ENCODE data around the gene CELSR3. TPM values are rescaled to one million over a fixed set of nuclear protein-coding genes. Genes with fewer than 3 reads are reported as not detected.

Gene CELSR3
- total RNA-seq (ENCODE audit: insufficient read depth, low replicate concordance), result 3.4 TPM

GRCh38 chr3:48662753-48663488 is at the start of gene CELSR3:
Gene CELSR3 (minus strand): TSS chr3:48662886. CDS start chr3:48662634, 252 bp downstream.
- peak; percentile 90 for DNase-seq (ENCODE audit: low spot score)

GRCh38 chr3:48711727-48712126 is 49.0 kb upstream of the CELSR3 start:
- no peak for DNase-seq (ENCODE audit: low spot score)

GRCh38 chr3:48709051-48709461 is 46.4 kb upstream of the CELSR3 start:
- no peak for DNase-seq (ENCODE audit: low spot score)

GRCh38 chr3:48708481-48708889 is 45.8 kb upstream of the CELSR3 start:
- no peak for DNase-seq (ENCODE audit: low spot score)

GRCh38 chr3:48707157-48707556 is 44.5 kb upstream of the CELSR3 start:
- no peak for DNase-seq (ENCODE audit: low spot score)

- DNase-seq (ENCODE audit: low spot score), result no peak
These were observed 39.7 kb upstream of the CELSR3 start for GRCh38 chr3:48702320-48702920.

GRCh38 chr3:48700731-48701405 is 38.2 kb upstream of the CELSR3 start:
- no peak for DNase-seq (ENCODE audit: low spot score)

- DNase-seq (ENCODE audit: low spot score), result no peak
These were observed 36.2 kb upstream of the CELSR3 start for GRCh38 chr3:48698891-48699290.

GRCh38 chr3:48697952-48698351 is 35.3 kb upstream of the CELSR3 start:
- DNase-seq (ENCODE audit: low spot score), result no peak

- DNase-seq (ENCODE audit: low spot score), result no peak
These were observed 33.9 kb upstream of the CELSR3 start for GRCh38 chr3:48696601-48697000.

GRCh38 chr3:48696156-48696555 is 33.5 kb upstream of the CELSR3 start:
- no peak for DNase-seq (ENCODE audit: low spot score)

GRCh38 chr3:48695393-48695753 is 32.7 kb upstream of the CELSR3 start:
- no peak for DNase-seq (ENCODE audit: low spot score)

GRCh38 chr3:48694610-48695392 is 32.1 kb upstream of the CELSR3 start:
- peak; percentile 68 for DNase-seq (ENCODE audit: low spot score)

GRCh38 chr3:48693826-48694225 is 31.1 kb upstream of the CELSR3 start:
- no peak for DNase-seq (ENCODE audit: low spot score)

- no peak for DNase-seq (ENCODE audit: low spot score)
These were observed 29.9 kb upstream of the CELSR3 start for GRCh38 chr3:48692551-48692950.

- no peak for DNase-seq (ENCODE audit: low spot score)
These were observed 28.3 kb upstream of the CELSR3 start for GRCh38 chr3:48690846-48691458.

GRCh38 chr3:48689384-48689783 is 26.7 kb upstream of the CELSR3 start:
- no peak for DNase-seq (ENCODE audit: low spot score)

GRCh38 chr3:48688737-48689075 is 26.0 kb upstream of the CELSR3 start:
- no peak for DNase-seq (ENCODE audit: low spot score)

GRCh38 chr3:48688032-48688736 is 25.5 kb upstream of the CELSR3 start:
- no peak for DNase-seq (ENCODE audit: low spot score)

GRCh38 chr3:48687220-48687678 is 24.6 kb upstream of the CELSR3 start:
- no peak for DNase-seq (ENCODE audit: low spot score)

Data from umbilical cord (tissue), 2 donors.